A673 (cell line): Measurements from ENCODE around the gene NFIC. TPM values are rescaled to one million over a fixed set of nuclear protein-coding genes. Genes with fewer than 3 reads are reported as not detected.
"Not testable (repeated sequence)": the region's sequence is repeated elsewhere in the genome, so short reads cannot be mapped to it uniquely, and the experiment has no call there.

Source experiments
- BruUV-seq: library from RNA; stranded (reverse); fragments of 400-500 nt; replicated peaks from 2 replicates; lab custom pipeline; 2021; lab: Mats Ljungman, UMichigan
- CTCF ChIA-PET: fragments of 300-600 bp; sonication (Branson Sonifier 250); formaldehyde crosslinking; loops from one replicate; lab custom pipeline; 2022; ENCODE audit warnings: antibody characterized with exemption; lab: Charles Lee
- POLR2A ChIA-PET: fragments of 300-600 bp; sonication (Branson Sonifier 250); formaldehyde crosslinking; loops from one replicate; lab custom pipeline; 2022; ENCODE audit warnings: antibody characterized with exemption; ENCODE audit not compliant: low non-redundant PET; lab: Charles Lee
- DNase-seq: peaks from one replicate; pipeline ENCODE4 v3.0.0-alpha.2; 2015; ENCODE audit warnings: low spot score
- H3K27ac ChIP-seq: fragments of 200-600 bp; sonication (generic); 2 replicates; pipeline ENCODE4 v1.5.1; 2016; ENCODE audit warnings: mixed run types, low read depth, mild to moderate bottlenecking, mixed read lengths, antibody characterized with exemption, low read length; ENCODE audit not compliant: poor library complexity, severe bottlenecking
- H3K27me3 ChIP-seq: fragments of 200-600 bp; sonication (generic); replicated peaks from 2 replicates; pipeline ENCODE4 v1.6.1; 2017; ENCODE audit warnings: mixed run types, low read depth, mild to moderate bottlenecking, mixed read lengths, antibody characterized with exemption, low read length; ENCODE audit not compliant: insufficient read depth, poor library complexity
- H3K36me3 ChIP-seq: fragments of 200-600 bp; sonication (generic); 2 replicates; pipeline ENCODE4 v1.6.1; 2016; ENCODE audit warnings: mixed run types, mild to moderate bottlenecking, mixed read lengths, antibody characterized with exemption, low read length; ENCODE audit not compliant: insufficient read depth, poor library complexity, severe bottlenecking
- H3K4me1 ChIP-seq: fragments of 200-600 bp; sonication (generic); 2 replicates; pipeline ENCODE4 v1.6.1; 2017; ENCODE audit warnings: mixed run types, mild to moderate bottlenecking, mixed read lengths, antibody characterized with exemption, low read length; ENCODE audit not compliant: insufficient read depth, poor library complexity, severe bottlenecking
- H3K4me3 ChIP-seq: fragments of 200-600 bp; sonication (generic); 2 replicates; pipeline ENCODE4 v1.5.1; 2016; ENCODE audit warnings: low read depth, mixed run types, mild to moderate bottlenecking, mixed read lengths, low read length; ENCODE audit not compliant: poor library complexity, severe bottlenecking
- H3K9me3 ChIP-seq: fragments of 200-600 bp; sonication (generic); 2 replicates; pipeline ENCODE4 v1.6.1; 2016; ENCODE audit warnings: mixed run types, low read depth, mild to moderate bottlenecking, mixed read lengths, antibody characterized with exemption, low read length; ENCODE audit not compliant: poor library complexity, severe bottlenecking
- EZH2 ChIP-seq: fragments of 200-600 bp; sonication (generic); IDR thresholded peaks from 2 replicates; pipeline ENCODE4 v1.6.1; 2017; ENCODE audit warnings: borderline replicate concordance, low read depth, mild to moderate bottlenecking, mixed read lengths, antibody characterized with exemption, low read length; ENCODE audit not compliant: poor library complexity, severe bottlenecking
- intact Hi-C: fragments of 100-400 bp; cut with micrococcal nuclease; formaldehyde crosslinking; loops from one replicate; pipeline ENCODE4 v1.10.0; 2022; ENCODE audit not compliant: unreplicated experiment
- total RNA-seq: library from RNA; stranded (reverse); gene quantifications from 2 replicates; pipeline ENCODE4 v1.2.3, GENCODE V29; 2021
- TF ChIP-seq, protein P1 (sequence below): fragments of 300-800, 200-600 bp; sonication (generic); conservative IDR thresholded peaks from 2 replicates; pipeline ENCODE4 v1.5.1; 2017; ENCODE audit warnings: low read depth, mild to moderate bottlenecking, antibody characterized with exemption, low read length, moderate library complexity, mixed read lengths

The NFIC gene
- total RNA-seq, 1 experiment from 2014 or later = 112 TPM

DNA sequence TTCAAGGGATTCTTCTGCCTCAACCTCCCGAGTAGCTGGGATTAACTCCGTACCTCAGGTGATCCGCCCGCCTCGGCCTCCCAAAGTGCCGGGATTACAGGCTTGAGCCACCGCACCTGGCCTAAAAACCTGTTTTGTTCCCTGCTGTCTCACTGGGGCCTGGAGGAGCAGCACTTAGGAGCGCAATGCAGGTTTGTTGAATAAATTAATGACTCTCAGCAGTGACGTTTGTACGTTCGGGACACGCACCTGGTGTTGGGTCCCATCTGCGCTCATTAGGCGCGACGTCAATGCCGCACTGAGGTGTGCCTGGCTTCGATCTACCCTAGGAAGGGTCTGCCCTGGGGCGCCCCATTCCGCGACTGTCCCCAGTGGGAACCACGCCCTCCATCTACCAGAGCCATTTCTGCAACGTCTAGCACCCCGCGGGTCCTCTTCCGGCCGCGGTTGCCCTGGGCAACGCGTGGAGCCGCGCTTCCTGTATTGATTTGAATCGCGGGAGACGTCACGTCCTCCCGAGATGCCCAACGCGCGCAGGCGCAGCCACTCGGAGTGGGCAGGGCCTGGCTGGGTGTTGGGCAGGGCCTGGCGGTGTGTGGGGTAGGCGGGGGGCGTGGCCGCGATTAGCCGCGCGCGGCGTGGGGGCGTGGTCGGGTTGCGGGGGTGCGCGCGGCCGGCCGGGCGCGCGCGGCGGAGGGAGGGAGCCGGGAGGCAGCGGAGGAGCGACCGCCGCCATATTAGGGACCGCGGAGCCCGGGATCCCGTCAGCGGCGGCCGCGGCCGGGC lies 139.4 kb downstream of the NFIC start, which contains the start of gene FZR1:
Gene FZR1 (plus strand): TSS at position 714 of the 786 bp plus-strand sequence. CDS start 16,679 bp downstream, outside the sequence.
- CTCF ChIA-PET = interaction anchor here (0.6 kb wide), 1 partner anchor 20 kb away, joined by 7 read pairs; no protein-coding TSS in a partner anchor
- Histone ChIP-seq H3K36me3 (peaks cover 20% of the 10 kb centered on the region), H3K9me3 (no peaks in the 10 kb centered on the region), H3K27ac (peak within 1 kb of the TSS; percentile 90), H3K4me1 (peaks cover 23% of the 10 kb centered on the region), H3K27me3 (no peaks in the 10 kb centered on the region), H3K4me3 (peak within 1 kb of the TSS; percentile 99)
- POLR2A ChIA-PET = no interaction called here
- BruUV-seq = TSS peak; percentile 88
- DNase-seq = peak; percentile 99
- intact Hi-C loops = no loop called here
- TF ChIP-seq, protein P1, sequence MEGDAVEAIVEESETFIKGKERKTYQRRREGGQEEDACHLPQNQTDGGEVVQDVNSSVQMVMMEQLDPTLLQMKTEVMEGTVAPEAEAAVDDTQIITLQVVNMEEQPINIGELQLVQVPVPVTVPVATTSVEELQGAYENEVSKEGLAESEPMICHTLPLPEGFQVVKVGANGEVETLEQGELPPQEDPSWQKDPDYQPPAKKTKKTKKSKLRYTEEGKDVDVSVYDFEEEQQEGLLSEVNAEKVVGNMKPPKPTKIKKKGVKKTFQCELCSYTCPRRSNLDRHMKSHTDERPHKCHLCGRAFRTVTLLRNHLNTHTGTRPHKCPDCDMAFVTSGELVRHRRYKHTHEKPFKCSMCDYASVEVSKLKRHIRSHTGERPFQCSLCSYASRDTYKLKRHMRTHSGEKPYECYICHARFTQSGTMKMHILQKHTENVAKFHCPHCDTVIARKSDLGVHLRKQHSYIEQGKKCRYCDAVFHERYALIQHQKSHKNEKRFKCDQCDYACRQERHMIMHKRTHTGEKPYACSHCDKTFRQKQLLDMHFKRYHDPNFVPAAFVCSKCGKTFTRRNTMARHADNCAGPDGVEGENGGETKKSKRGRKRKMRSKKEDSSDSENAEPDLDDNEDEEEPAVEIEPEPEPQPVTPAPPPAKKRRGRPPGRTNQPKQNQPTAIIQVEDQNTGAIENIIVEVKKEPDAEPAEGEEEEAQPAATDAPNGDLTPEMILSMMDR = 0 out of 2 replicates have a peak, but pooled peaks have one; percentile 5
- TF ChIP-seq EZH2 = no peak

DNA sequence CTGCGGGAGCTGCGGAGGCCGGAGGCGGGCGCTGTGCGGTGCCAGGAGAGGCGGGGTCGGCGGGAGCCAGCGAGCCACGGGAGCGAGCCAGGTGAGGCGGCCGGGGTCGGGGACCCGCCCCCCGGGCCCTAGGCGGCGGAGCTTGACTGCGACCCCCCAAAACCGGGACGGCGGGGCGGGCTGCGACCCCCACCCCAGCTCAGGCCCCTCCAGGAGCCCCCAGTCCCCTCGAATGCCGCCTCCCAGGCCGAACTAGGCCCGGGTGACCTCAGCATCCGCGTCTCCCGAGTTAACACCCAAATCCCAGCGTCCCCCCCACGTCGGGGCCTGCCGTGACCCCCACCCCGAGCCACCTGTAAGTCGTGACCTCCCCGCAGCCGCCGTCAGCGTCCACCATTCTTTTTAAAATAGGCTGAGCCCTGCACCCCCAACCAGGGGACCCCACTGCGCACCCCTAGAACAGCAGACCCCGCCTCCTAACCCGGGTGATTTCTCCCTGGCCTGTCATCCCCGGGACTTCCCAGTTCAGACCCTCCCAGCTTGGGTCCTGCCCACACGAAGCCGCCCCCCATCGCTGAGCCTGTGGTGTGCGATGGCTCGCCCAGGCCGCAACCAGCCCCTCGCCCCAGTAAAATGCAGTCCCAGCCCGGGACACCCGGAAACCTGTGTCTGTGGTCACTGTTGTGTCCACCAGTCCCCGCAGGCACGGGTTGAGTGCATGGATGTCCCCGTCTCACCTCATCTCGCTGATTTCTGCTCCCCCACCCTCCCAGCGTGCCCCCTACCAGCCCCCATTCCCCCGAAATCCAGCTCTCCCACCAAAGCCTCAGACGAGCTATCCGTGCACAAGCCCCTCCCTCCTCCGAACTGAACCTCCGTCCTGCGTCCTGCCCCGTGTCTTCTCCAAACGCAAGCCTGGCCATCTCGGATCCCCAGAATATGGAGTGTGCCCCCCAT lies 140.3 kb downstream of the NFIC start:
- no peaks in the 10 kb centered on the region for H3K27me3 ChIP-seq
- peaks cover 25% of the 10 kb centered on the region for H3K36me3 ChIP-seq
- H3K4me3 ChIP-seq = peak overlapping the region; percentile 99
- no peaks in the 10 kb centered on the region for H3K9me3 ChIP-seq
- no peak for TF ChIP-seq EZH2
- TF ChIP-seq, protein P1 = no peak
- peak overlapping the region; percentile 90 for H3K27ac ChIP-seq
- H3K4me1 ChIP-seq = peaks cover 23% of the 10 kb centered on the region
- CTCF ChIA-PET = interaction anchor here (0.6 to 0.9 kb wide), 2 partner anchors 21 to 202 kb away, joined by 6 to 7 read pairs; no protein-coding TSS in a partner anchor
- BruUV-seq = no TSS peak
- no peak for DNase-seq
- POLR2A ChIA-PET = no interaction called here
- intact Hi-C loops = no loop called here

DNA sequence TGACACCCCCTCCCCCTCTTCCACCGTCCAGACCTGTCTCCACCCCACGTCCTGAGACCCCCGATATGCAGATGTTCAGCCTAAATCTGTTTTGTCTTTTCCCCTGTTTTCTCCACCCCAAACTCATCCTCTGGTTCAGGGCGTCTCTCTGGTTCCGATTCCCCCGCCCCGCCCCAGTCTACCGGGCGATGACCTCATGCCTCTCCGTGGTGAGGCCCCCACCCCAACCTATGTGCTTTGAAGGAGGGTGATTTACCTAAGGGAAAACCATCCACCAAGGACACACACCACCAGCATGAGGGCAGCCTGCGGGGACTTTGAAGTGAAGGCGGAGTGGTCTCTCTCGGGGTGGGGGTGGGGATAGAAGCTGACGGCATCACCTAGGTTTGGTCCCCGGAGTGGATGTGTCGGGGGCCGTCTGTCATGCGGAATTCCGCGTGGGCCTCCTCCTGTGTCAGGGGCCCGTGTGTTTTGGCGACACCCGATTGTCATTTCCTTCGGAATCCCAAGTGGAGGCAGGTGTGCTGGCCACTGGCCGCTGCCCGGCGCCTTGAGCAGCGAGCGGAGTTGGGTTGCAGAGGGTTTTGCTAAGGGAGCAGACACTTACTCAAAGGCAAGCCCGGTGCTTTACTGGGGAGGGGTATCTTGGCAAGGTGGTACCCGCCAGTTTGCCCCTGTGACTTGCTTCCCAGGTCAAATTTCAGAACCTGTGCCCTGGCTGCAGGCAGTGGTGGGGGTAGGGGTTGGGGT lies 141.2 kb downstream of the NFIC start:
- no peak for DNase-seq
- Histone ChIP-seq H3K4me3 (peak overlapping the region; percentile 99), H3K4me1 (peaks cover 23% of the 10 kb centered on the region), H3K27me3 (no peaks in the 10 kb centered on the region), H3K27ac (peak overlapping the region; percentile 90), H3K9me3 (no peaks in the 10 kb centered on the region), H3K36me3 (peaks cover 25% of the 10 kb centered on the region)
- ChIA-PET POLR2A (no interaction called here), CTCF (interaction anchor here (0.9 kb wide), 1 partner anchor 203 kb away, joined by 6 read pairs; no protein-coding TSS in a partner anchor)
- TF ChIP-seq, protein P1 = no peak
- no peak for TF ChIP-seq EZH2
- intact Hi-C loops = no loop called here
- no TSS peak for BruUV-seq

DNA sequence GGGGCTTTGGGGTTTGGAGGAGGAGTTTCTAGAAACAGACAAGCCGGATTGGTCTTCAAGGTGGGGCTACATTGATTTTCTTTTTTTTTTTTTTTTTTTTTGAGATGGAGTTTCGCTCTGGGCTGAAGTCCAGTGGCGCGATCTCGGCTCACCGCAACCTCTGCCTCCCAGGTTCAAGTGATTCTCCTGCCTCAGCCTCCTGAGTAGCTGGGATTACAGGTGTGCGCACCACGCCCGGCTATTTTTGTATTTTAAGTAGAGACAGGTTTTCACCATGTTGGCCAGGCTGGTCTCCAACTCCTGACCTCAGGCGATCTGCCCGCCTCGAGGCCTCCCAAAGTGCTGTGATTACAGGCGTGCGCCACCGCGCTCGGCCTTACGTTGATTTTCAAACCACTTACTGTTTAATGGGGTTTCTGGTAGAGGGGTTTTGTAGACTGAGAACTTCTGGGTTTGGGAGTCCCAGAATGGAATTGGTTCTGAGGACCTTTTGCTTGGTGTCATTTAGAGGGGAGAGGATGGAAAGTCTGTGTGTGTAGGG lies 141.8 kb downstream of the NFIC start:
- POLR2A ChIA-PET, H3K27me3 ChIP-seq, DNase-seq, H3K9me3 ChIP-seq, intact Hi-C loops, H3K27ac ChIP-seq, CTCF ChIA-PET: not testable (repeated sequence)
- Histone ChIP-seq H3K4me1 (peaks cover 23% of the 10 kb centered on the region), H3K4me3 (peak overlapping the region; percentile 99), H3K36me3 (peaks cover 25% of the 10 kb centered on the region)
- BruUV-seq = TSS peak; percentile 53
